Right cardiac atrium (tissue), 5 donors: ENCODE results near the gene HIVEP2. TPM values are rescaled to one million over a fixed set of nuclear protein-coding genes. Genes with fewer than 3 reads are reported as not detected.

Experiments
- ATAC-seq, 2 donors: fragments of 200-7000 bp; cut with Tn5 transposase; one replicate each; pipeline versions ENCODE4 v1.8.0 to v1.9.1; 2020; ENCODE audit warnings: moderate library complexity in 2 of 2, mild to moderate bottlenecking in 1 of 2
- DNase-seq, 3 donors: peaks; one replicate each; pipeline ENCODE4 v3.0.0-alpha.2; 2020
- H3K27ac ChIP-seq: one replicate; pipeline ENCODE4 v1.5.1; 2013; ENCODE audit warnings: mild to moderate bottlenecking, low read length, control low read depth, moderate library complexity
- H3K27me3 ChIP-seq: one replicate; pipeline ENCODE4 v1.6.1; 2013; ENCODE audit not compliant: control insufficient read depth, insufficient read depth
- H3K4me1 ChIP-seq: one replicate; pipeline ENCODE4 v1.6.1; 2013; ENCODE audit warnings: low read length; ENCODE audit not compliant: control insufficient read depth, insufficient read depth
- H3K4me3 ChIP-seq: one replicate; pipeline ENCODE4 v1.5.1; 2013; ENCODE audit warnings: low read length, control low read depth
- H3K9me3 ChIP-seq: one replicate; pipeline ENCODE4 v1.6.1; 2013; ENCODE audit warnings: low read length; ENCODE audit not compliant: control insufficient read depth
- WGBS: extraction: QIAGEN DNeasy Blood & Tissue Kit; methylation state at CpG from one replicate; pipeline ENCODE4 v1.1.7; 2013; 5-methylcytosine and 5-hydroxymethylcytosine counted together
- intact Hi-C, 4 donors: fragments of 100-400 bp; cut with DNase I; formaldehyde crosslinking; loops; one replicate each; pipeline versions ENCODE4 v1.11.0 to v1.14.0; 2022 to 2023
- polyA plus RNA-seq: library from polyadenylated mRNA; stranded (reverse); fragments of 200-250 nt; gene quantifications from one replicate; pipeline ENCODE4 v1.2.3, GENCODE V29; 2013
- total RNA-seq, 4 donors: library from RNA; stranded (reverse); fragmentation: NEBNext Ultra II Directional; extraction: Animal tissue kit (Norgen Biotek cat#: 25700); gene quantifications; one replicate each; pipeline ENCODE4 v1.2.1, GENCODE V29; 2021
- donor health status: healthy with polysubstance abuse.
- donor health status: DM: no; HTN: yes; CAD: no.
- donor health status: DM: no; HTN: no; CAD: no.
- donor health status: DM: no; HTN: yes; CAD: no; lungs with severe emphysema.
- donor health status: DM: yes; HTN: yes; CAD: no.

The HIVEP2 gene
- total and polyA plus RNA-seq, 5 donors = 4.5 to 29.0 (median 15.6) TPM

DNA sequence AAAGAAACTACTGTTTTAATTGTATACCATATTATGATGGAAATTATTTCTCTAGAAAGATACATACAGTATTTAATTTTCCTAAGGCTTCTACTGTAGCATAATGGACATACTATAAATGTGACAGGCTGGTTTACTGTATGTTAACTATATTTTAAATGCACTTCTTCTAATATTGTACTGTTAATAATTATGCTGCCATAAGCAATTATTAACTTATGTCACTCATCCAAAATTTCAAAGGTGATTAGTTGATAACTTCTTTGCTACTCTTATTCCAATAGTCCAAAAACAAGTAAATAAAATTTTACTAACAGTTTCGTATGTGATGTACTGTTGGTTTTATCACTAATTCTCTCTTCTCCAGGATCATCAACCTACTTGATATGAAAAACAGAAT lies 28.1 kb downstream of the HIVEP2 start:
- ATAC-seq = no peak
- intact Hi-C loops = no loop called here
- WGBS = 92% methylated on average over 1 of the region's 1 CpG
- Histone ChIP-seq H3K4me3 (no peak overlapping the region), H3K27me3 (no peaks in the 10 kb centered on the region), H3K9me3 (no peaks in the 10 kb centered on the region), H3K4me1 (peaks cover 6% of the 10 kb centered on the region), H3K27ac (no peak overlapping the region)
- no peak for DNase-seq

- no peaks in the 10 kb centered on the region for H3K27me3 ChIP-seq
- ATAC-seq = no peak
- H3K4me3 ChIP-seq = no peak overlapping the region
- no peaks in the 10 kb centered on the region for H3K9me3 ChIP-seq
- no peak for DNase-seq
- WGBS = 99% methylated on average over 2 of the region's 2 CpGs
- peaks cover 6% of the 10 kb centered on the region for H3K4me1 ChIP-seq
- intact Hi-C loops = no loop called here
- no peak overlapping the region for H3K27ac ChIP-seq
Measured at GRCh38 chr6:142914937-142915697, 29.9 kb downstream of the HIVEP2 start.

DNA sequence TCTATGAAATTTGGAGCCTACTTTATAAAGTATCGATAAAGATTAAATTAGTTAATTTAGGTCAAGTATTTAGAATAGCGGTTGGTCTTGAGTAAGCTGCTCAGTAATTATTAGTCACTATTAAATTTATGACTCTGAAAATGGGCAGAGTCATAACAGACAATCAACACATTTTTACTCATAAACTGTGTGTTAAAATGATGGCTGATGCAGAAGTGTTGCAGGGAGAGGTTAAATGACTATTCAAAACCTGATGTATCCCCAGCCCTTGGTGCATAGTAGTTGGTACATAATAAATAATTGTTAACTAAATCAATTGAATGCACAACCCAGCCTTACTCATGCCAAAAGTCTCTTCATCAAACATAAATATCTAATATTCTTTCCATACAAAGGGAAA lies 30.6 kb downstream of the HIVEP2 start:
- Histone ChIP-seq H3K4me1 (peaks cover 6% of the 10 kb centered on the region), H3K4me3 (no peak overlapping the region), H3K9me3 (no peaks in the 10 kb centered on the region), H3K27me3 (no peaks in the 10 kb centered on the region), H3K27ac (no peak overlapping the region)
- no peak for ATAC-seq
- intact Hi-C loops = no loop called here
- no peak for DNase-seq
- over 99% methylated on average over 2 of the region's 2 CpGs for WGBS

GRCh38 chr6:142913511-142914047 lies 31.4 kb downstream of the HIVEP2 start:
- Histone ChIP-seq H3K27ac (no peak overlapping the region), H3K4me1 (peaks cover 6% of the 10 kb centered on the region), H3K27me3 (no peaks in the 10 kb centered on the region), H3K9me3 (no peaks in the 10 kb centered on the region), H3K4me3 (no peak overlapping the region)
- DNase-seq (peak in 1 of 3 donors; percentile 30), ATAC-seq (peak in 1 of 2 donors; percentile 34)
- intact Hi-C loops = no loop called here
- 86% methylated on average over 10 of the region's 10 CpGs for WGBS

DNA sequence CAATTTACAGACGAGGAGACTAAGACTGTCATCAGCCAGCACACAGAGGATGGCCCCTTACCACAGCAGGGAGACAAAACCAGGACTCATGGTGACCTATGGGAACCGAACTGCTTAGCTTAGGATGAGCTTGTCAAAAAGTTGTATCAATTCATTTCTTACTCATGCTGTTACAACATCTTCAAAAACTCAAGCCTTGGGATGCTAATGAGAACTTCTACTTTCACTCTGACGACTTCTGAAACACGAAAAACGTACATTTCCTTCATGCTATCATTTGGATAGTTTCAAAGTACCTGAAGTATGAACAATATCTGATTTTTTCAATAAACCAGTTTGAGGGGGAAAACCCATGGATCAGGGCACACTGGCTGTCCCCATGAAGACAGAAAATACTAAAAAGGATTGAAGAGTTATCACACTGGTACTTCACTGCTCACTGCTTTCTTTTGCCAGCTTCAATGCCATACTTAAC lies 31.9 kb downstream of the HIVEP2 start:
- intact Hi-C loops = no loop called here
- ATAC-seq = no peak

GRCh38 chr6:142912125-142912524 lies 32.9 kb downstream of the HIVEP2 start:
- no peak overlapping the region for H3K27ac ChIP-seq
- H3K9me3 ChIP-seq = no peaks in the 10 kb centered on the region
- DNase-seq (no peak), ATAC-seq (no peak)
- H3K27me3 ChIP-seq = no peaks in the 10 kb centered on the region
- peaks cover 6% of the 10 kb centered on the region for H3K4me1 ChIP-seq
- intact Hi-C loops = no loop called here
- no peak overlapping the region for H3K4me3 ChIP-seq
- WGBS = 95% methylated on average over 4 of the region's 4 CpGs

More for the DNA sequence above, 31.9 kb downstream of the HIVEP2 start:
- no peaks in the 10 kb centered on the region for H3K27me3 ChIP-seq
- WGBS = 89% methylated on average over 5 of the region's 5 CpGs
- no peak for DNase-seq
- no peak overlapping the region for H3K27ac ChIP-seq
- peaks cover 4% of the 10 kb centered on the region for H3K4me1 ChIP-seq
- no peaks in the 10 kb centered on the region for H3K9me3 ChIP-seq
- no peak overlapping the region for H3K4me3 ChIP-seq

DNA sequence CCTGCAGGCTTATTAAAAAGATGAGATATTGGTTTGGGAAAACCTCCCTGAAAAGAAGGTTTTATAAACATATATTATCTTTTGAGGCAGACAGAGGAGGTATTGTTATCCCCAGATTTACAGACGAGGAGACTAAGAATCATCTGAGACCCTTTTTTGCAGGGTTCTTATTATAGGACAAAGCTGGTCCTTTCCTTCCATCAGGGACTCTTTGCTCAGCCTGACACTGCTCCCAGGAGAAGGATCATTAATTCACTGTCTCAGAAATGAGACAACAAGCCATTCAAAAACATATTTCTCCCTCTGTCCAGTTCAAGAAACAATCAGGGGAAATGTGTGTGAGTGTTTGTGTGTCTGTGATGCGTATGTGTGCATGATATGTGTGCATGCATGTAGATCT lies 33.5 kb downstream of the HIVEP2 start:
- DNase-seq (no peak), ATAC-seq (no peak)
- Histone ChIP-seq H3K27ac (no peak overlapping the region), H3K4me3 (no peak overlapping the region), H3K4me1 (peaks cover 6% of the 10 kb centered on the region), H3K9me3 (no peaks in the 10 kb centered on the region), H3K27me3 (no peaks in the 10 kb centered on the region)
- intact Hi-C loops = no loop called here
- WGBS = 74% methylated on average over 2 of the region's 2 CpGs

- H3K9me3 ChIP-seq = no peaks in the 10 kb centered on the region
- peaks cover 1% of the 10 kb centered on the region for H3K4me1 ChIP-seq
- no peak overlapping the region for H3K27ac ChIP-seq
- DNase-seq (no peak), ATAC-seq (no peak)
- H3K4me3 ChIP-seq = no peak overlapping the region
- intact Hi-C loops = no loop called here
- H3K27me3 ChIP-seq = no peaks in the 10 kb centered on the region
Measured at GRCh38 chr6:142909686-142910085, 35.3 kb downstream of the HIVEP2 start.

- 97% methylated on average over 1 of the region's 1 CpG for WGBS
- intact Hi-C loops = no loop called here
- Histone ChIP-seq H3K27ac (no peak overlapping the region), H3K27me3 (no peaks in the 10 kb centered on the region), H3K9me3 (no peaks in the 10 kb centered on the region), H3K4me1 (peaks cover 1% of the 10 kb centered on the region), H3K4me3 (no peak overlapping the region)
- DNase-seq (no peak), ATAC-seq (no peak)
Measured at GRCh38 chr6:142908235-142908634, 36.7 kb downstream of the HIVEP2 start.

GRCh38 chr6:142907544-142907943 lies 37.4 kb downstream of the HIVEP2 start:
- intact Hi-C loops = no loop called here
- Histone ChIP-seq H3K4me1 (peaks cover 1% of the 10 kb centered on the region), H3K9me3 (no peaks in the 10 kb centered on the region), H3K4me3 (no peak overlapping the region), H3K27ac (no peak overlapping the region), H3K27me3 (no peaks in the 10 kb centered on the region)
- ATAC-seq = no peak
- no peak for DNase-seq
- WGBS = 79% methylated on average over 5 of the region's 5 CpGs

DNA sequence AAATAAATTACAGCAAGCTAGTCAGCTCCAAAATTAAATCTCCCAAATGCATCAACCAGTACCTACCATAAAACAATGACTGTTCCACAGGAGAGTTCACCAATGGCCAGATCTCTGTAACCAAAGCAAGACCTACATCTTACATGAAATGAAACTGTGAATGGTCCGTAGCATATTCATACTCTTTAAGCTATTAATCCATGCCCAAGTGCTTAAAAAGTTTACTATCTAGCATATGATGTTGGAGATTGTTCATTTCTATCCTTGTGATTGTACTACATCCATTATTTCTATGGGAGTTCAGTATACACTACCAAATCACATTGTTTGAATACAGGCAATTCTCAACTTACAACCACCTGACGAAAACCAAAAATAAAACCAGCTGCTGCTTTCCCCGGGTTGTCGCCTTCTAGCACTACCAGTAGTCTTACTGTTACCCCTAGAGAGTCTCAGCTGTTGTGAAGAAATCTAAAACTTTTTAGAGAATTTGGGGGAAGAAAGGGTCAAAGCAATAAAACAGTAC lies 38.0 kb downstream of the HIVEP2 start:
- intact Hi-C loops = no loop called here
- ATAC-seq (no peak), DNase-seq (no peak)
- no peak overlapping the region for H3K4me3 ChIP-seq
- H3K27me3 ChIP-seq = no peaks in the 10 kb centered on the region
- WGBS = 88% methylated on average over 4 of the region's 4 CpGs
- no peak overlapping the region for H3K27ac ChIP-seq
- peaks cover 1% of the 10 kb centered on the region for H3K4me1 ChIP-seq
- no peaks in the 10 kb centered on the region for H3K9me3 ChIP-seq
